GM19023 (cell line): Measurements from ENCODE around the gene EMX1.

Source experiments
- ATAC-seq: cut with Tn5 transposase; IDR thresholded peaks from one replicate; pipeline ENCODE4 v1.9.1; 2021; ENCODE audit warnings: mild to moderate bottlenecking, moderate library complexity; ENCODE audit not compliant: unreplicated experiment

EMX1 gene

DNA sequence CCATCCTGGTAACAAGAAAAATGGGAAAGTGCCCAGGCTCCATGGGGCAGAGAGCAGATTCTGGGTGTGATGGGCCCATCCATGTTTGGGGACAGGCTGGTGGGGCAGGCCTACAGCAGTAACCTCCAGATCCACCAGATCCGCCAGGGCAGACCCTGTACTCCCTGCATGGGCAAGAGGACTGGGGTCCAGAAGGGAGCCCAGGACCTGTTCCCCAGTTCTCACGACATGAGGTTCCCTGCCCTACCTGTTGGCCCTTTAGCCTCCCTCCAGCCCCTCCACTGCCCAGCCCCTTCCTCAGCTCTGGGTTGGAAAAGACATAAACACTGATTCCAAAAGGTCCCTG is 38.7 kb downstream of the EMX1 start:
- no peak for ATAC-seq

DNA sequence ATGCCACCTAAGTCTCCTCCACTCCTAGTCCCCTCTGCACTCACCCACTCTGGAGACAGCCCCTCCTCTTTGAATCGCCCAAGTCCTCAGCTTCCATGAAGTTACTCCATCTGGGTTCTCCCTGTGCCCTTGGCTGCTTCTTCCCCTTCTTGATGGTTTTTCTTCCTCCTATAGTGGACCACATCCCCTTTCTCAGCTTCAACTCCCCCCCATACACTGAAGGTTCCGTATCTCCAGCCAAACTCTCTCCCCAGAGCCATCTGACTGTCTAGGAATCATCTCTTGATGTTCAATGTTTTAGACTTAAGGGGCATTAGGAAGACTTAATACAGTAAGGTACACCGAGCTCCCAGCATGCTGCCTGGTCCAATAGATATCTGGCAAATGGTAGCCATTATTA is 39.6 kb downstream of the EMX1 start:
- no peak for ATAC-seq

DNA sequence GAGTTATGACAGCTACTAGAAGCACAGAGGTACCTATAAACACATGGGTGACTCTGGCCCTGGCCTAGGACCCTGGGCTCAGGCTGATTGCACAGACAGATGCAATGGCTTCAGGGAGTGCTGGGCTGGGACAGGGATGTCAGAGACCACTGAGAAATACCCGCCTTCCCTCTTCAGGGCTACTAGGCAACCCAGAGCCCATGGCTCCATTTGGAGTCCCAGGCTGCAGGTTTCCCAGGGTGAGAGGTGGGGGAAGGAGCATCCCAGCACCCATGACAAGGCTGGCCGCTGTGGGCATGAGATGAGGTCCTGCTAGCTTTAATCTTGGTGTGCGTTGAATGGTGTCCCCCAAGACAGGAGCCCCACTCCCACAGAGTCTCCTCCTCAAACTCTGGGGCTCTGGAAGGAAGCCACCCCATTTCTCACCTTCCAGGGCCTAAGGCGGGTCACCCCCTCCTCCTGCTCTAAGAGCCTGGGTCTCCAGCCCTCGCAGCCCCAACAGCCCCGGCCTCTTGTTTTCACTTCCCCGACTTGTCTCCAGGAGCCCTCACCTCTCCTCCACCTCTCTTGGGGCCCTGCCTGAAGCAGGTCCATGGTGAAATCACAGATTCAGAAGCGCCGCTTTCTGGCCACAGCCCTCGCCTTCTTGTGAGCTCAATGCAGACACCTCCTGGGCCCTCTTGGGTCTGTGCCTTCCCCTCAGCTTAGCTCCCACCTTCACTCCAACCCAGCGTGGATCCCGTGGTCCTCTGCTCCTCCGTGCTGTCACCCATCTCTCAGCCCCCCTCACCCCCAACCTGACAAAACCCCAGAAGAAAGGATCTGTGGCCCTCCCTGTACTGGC is 41.4 kb downstream of the EMX1 start:
- ATAC-seq = no peak

DNA sequence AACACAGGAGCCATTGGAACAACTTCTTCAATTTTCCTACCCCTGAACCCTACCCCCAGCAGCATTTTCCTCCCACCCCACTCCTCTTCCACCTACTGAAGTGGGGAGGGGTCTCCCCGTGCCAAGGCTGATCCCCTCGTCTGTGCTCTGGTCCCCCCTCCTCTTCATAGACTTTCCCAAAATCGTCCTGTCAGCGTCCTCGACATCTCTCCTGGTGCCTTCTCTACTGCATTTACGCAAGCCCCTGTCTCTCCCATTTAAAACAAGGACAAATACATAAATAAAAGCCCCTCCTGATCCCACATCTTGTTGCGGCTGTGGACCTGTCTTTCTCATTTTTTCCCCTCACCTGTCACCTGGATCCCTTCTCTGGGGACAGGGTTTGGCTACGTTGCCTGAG is 42.2 kb downstream of the EMX1 start:
- ATAC-seq = no peak

DNA sequence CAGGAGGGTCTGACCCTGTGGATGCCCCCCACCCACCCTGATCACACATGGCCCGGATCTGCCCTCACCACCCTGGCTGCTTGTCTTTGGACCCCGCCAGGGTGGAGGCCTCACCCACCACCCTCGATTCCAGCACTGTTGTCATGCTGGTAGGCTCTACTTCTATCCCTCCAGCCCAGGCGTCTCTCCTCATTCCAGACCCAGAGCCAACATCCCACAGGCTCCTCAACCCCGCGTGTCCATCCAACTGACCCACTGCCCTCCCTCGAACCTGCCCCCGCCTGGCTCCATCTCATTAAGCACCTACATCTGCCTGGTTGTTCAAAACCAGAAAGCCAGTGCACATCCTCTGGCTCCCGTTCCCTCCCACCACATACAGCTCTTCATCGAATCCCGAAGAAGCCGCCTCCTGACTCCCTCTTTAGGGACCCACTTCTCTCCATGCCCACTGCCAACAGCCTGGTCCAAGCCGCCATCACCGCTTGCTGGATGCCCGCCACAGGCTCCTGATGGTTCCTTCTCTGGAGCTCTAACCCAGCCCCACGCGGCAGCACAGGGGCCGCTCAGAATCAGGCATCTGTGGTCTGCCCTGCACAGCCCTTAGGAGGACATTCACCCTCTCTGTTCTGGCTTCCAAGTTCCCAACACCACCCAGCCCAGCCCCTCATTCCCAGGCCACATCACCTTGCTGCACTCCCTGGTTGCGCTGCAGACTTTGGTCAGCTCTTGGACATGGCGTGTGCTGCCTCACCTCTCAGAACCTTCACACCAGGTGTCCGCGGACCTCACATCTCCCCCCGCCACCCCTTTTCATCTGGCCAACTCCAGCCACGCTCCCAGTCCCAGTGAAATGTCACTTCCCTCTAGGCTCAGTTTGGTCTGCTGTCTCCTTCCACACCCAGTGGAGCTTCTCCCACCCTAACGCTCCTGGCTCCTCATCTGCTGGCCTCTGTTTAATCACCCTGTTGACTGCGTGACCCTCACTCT is 43.0 kb downstream of the EMX1 start:
- ATAC-seq = no peak

DNA sequence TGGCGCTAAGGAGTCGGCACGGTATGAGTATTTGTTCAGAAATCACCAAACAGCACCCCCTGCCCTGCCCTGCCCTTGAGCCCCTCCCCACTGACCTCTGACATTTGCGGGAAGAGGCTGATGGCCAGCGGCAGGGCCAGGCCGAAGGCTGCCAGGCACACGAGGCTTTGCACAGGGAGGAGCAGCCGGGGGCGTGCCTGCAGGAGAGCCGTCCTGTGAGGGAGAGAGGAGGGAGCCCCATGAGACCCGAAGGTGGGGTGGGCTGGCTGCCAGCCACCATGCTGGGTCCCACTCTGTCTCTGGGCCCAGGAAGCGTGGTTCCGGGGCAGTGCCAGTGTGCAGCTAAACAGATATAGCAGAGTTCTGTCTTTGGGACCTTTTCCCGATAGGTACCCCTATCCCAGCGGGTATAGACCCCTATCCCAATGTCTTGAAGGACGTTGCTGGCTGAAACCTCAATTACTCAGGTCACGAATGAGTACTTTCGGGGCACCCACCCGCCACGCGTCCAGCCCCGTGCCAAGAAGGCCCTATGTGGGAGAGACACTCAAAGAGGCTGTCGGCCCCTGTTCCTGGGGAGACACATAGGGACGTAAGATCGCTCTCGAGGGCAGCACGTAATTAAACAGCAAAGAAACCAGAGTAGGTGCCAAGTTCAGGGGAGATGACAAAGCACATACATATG is 43.9 kb downstream of the EMX1 start:
- ATAC-seq = no peak

DNA sequence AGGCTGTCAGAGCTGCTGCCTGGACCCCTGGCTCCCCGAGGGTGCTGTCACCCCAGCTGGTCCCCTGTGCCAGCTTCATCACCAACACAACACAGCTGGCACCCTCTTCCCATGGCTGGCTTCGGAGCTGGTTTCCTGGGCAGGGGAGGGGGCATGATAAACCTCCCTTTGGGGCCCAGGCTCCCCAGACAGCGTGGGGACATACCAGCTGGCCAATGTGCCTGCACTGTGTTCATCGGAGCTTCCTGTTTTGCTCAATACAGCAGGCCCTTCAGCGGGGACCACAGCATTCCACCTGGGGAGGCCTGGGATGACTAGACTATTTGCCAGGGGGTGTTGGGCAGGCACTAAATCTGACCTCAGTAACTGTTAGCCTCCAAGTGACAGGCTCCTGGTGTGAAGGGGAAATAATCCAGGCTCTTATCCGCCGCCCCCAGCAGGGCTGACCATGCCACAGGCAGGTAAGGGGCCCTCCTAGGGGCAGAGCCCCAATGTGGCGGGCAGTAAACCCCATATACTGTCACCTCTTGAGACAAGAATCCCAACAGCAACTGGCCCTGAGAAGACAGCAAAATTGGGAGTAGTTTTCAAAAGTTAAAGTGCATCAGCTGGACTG is 44.6 kb downstream of the EMX1 start:
- no peak for ATAC-seq

DNA sequence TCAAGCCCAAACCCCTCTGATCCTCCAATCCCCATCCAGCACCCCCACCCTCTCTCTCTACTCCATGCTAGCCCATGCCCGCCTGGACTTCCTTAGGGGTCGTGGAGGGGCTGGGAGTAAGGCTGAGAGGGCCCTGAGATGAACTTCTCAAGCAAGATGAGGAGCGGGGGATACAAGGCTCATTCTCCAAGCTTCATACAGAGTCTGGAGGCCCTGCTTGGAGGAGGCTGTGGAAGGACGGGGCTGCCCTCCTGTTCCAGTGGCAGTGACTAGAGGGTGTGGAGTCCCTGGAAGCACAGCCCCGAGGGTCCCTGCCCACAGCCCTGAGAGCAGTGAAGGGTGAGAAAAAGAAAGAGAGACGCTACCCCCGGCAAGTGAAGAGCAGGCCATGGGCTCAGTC is 45.6 kb downstream of the EMX1 start:
- ATAC-seq = no peak

DNA sequence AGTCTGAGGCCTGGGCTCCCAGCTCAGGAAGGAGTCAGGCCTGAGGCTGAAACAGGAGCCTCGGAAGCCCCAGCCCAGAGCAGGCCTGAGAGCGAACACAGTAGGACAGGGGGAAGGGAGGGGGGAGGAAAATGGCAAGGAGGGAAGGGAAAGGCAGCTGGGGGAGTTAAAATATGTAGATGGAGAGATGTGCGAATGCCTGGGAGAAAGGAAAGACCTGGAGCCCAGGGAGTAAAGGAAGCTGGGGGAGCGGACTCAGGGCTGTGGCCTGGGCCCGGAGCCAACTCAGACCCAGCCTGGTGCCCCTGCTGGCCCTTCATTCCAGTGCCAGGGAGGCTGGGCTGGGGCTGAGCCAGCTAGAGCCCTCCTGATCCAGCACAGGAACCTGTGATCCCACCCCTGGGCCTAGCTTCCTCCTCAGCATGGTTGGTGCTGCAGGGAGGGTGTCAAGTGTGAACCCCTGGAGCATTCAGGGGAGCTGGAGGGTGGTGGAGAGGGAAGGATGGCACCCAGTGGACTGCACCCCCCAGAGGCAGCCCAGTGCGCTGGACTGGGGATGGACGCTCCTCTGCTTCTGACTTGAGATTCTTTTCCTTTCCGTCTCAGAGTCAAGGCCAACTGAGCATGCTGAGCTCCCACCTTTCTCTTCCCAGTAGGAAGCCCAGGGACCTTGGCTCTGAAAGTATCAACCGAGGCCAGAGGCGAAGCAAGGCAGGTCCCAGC is 46.3 kb downstream of the EMX1 start:
- ATAC-seq = no peak

DNA sequence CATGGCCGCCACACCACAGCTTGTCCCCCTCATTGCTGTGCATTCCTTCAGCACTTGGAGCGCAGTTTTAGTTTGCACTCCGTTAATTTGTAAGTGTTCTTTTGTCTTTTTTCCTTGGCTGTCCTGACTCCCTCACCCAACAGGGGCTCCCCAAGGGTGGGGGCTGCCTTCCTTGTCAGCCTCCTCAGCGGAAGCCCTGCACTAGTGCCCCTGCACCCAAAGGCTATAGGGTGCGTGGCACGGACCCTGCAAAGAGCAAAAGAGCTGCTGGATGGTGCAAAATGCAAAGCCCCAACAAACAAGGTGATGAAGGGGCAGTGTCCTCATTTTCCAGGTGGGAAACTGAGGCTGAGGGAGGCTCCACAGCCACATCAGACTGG is 46.8 kb downstream of the EMX1 start:
- ATAC-seq = no peak

DNA sequence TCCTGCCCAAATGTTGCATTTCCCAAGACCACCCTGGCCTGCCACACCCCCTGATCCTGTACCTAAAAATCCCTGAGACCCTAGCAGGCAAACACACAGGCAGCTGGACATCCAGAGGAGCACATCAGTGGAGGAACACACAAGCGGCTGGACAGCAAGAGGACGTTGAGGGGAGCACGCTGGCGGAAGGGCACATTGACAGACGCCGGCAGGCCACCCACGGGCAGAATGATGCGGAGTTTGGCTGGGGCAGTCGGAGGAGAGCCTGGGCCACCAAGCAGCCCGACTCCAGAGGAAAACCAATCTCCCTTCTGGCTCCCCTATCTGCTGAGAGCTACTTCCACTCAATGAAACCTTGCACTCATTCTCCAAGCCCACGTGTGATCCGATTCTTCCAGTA is 47.7 kb downstream of the EMX1 start:
- no peak for ATAC-seq

DNA sequence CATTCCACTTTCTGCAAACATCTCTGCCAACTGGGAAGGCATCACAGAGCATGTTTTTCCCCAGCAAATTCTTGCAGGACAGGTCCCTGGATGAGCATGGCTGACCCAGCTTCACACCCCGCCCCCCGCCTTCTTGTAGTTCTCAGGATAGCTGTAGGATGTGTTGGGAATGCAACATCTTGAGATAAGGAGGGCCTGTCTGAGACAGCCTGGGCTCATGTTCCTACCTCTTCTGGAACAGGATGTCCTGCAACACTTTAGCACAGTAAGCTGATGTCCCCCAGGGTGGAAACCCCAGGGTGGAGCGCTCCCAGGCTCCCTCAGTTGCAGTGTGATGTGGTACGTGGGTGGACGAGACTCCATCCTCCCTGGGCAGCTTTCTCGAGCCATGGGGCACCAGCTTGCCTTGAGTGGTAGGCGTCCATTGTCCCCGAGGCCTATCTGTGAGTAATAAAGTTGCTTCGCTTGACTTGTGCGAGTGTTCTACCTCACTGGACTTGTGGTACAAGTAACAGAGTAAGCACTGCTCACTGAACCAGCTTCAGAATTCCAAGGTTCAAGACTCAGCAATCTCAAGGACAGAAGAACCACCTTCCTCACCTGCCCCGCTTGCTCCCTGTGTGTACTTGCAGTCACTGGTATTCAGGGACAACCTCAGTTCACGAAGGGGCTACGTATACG is 48.6 kb downstream of the EMX1 start:
- ATAC-seq = no peak

DNA sequence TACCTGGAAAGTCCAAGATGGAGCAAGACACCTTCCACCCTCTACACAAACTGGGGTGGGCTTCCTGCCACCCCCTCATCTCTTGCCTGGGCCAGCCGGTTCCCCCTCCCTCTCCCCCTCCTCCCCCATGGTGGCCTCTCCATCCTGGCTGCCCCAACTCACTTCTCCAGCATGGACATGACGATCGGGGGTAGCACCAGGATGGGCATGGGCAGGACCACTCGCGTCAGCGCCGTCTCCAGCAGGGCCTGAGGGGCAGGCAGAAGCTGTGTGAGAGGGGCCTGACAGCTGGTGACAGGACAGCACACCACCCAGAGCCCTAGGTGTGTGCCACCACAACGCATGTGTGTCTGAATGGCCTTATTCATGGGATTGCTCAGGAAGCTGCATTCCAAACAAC is 51.0 kb downstream of the EMX1 start:
- ATAC-seq = no peak

DNA sequence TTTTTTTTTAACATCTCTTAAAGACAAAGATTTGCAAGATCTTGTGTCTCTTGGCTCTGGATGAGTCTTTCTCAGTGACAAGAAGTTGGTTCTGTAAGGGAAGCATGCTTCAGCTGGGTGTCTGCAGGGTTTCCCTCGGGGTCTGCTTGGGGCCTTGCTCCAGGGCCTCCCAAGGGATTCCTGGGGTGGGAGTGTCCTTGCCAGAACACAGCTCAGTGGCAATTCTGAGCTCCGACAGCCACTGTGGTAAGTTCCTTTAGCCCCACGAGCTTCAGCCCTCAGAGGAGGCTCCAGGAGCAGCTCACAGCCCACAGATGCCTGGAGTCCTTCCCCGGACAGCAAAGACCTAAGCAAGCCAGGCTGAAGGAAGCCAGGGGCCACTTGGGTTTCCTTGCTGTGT is 52.4 kb downstream of the EMX1 start:
- ATAC-seq = no peak

DNA sequence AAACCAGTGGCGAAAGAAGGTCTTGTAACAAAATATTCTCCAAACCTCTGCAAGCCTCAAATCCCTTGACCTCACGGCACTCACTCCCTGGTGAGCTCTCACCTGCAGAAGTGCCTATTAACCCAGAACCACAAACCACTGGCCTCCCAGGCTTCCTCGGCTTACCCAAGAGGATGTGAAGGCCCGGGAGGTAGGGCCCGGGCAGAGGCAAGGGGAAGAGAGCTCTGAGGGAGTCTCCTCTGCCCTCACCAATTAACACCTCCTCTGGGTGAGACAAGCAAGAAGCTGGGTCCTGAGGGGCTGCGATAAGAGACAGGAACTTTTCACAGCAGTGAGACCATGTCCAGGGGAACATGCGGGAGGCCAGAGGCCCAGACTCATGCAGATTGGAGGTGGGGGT is 53.7 kb downstream of the EMX1 start:
- ATAC-seq = no peak

DNA sequence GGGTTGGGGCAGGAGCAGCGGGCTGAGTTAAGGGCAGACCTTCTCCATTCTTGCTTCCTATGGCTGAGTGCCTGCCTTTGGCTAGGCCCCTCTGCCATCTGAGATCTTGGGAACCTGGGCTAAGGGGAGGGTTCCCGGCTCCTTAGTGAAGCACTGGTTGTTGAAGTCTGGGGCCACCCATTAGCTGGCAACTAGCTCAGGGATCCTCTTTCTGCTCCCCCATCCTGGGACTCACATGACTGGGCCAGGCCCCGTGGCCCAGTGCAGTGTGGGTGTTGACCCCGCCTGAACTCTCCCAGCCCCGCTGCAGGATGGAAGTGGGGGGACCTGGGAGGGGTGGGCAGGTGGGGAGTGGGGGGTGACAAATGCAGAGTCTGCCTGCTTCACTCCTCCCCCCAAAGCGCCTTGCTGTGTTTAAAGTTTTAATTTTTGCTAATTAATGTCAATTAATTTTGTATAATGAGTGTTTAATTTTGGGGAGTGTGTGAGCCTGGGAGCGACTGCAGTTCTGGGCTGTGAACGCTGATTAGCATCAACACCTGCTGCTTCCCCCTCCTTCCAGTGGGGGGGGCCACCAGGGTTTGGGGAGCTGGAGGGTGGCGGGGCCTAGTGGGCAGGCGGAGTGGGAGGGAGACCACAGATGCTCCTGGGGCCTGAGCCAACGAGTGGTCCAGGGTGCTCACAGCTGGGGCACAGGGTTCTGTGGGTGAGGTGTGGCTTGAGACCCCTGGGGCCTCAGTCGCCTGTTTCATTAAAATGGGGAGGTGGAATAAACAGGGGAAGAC is 55.2 kb downstream of the EMX1 start:
- no peak for ATAC-seq

DNA sequence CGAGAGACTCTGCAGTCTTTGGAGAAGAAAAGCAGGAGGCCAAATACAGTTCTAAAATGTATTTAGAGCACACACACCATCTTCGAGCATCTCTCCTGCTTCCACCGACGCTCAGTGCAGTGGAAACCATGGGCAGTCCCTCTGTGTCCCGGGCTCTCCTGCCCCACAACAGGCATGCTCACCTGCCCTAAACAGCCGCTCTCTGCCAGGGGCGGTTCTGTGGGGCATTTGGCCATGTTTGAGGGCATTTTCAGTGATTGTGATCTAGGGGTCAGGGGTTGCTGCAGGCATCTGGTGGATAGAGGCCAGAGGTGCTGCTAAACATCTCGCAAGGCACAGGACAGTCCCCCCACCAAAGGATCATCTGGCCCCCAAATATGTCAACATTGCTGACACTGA is 55.8 kb downstream of the EMX1 start:
- no peak for ATAC-seq

DNA sequence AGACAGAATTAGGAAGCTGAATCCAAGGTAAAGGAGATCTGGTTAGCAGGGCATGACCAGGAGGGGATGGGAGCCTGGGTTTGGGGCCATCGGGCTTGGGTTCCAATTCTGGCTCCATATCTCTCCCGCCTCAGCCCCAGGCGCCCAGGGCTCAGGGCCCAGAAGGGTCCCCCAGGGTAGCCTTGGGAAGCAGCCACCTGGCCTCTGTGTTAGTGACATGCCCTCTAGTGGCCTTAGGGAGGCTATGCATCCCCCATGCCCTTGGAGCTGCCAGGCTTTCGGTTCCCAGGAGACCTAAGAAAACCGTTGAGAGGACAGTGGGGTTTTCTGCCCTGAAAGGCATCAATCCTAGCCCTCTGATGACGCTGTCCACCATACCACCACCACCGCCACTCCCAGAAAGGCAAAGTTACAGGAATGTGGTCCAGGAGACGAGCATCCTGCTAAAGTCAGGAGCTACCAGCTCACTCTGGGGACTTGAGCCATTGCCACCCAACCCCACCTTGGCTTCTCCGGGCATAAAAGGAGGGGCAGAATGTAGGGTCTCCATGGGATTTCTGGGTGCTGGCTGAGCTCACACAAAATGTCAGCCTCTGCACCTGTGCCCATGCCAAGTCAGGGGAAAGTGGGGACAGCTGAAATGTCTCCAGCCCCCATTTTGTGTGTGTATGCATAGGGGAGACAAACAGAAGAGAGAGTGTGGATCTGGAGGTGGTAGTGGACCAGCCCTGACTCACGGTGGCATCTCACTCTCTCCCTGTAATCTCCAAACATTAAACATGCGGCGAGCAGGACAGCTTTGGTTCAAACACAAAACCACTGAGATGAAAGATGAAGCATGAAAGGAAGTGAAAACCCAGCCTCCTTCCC is 56.5 kb downstream of the EMX1 start:
- ATAC-seq = peak; percentile 91
